ENCODE measurements around the gene SUPT7L.

DNA sequence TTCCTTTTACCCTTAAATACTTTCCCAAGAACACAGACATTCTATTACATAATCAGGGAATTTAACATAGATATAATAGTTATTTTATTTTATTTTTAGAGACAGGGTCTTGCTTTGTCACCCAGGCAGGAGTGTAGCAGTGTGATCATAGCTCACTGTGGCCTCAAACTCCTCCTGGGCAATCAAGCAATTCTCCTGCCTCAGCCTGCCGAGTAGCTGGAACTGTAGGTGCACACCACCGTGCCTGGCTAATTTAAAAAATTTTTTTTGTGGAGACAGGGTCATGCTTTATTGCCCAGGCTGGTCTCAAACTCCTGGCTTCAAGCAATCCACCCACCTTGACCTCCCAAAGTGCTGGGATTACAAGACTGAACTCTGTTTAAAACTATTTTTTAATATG lies 45.9 kb upstream of the SUPT7L start:
- TF ChIP-seq CTCF (IDR thresholded peaks at IDR 0.05) (no peak), ZFX (IDR thresholded peaks at IDR 0.05; ENCODE audit: borderline replicate concordance) (no peak)
